ENCODE data around the gene RAB7B. TPM values are rescaled to one million over a fixed set of nuclear protein-coding genes. Genes with fewer than 3 reads are reported as not detected.
A peak's percentile ranks its signal among the peaks of the same experiment; 100 is the strongest.

RAB7B gene
- total RNA-seq, 1 experiment from 2014 or later = 0.22 TPM

GRCh38 chr1:205961991-205962820 lies 41.0 kb downstream of the RAB7B start:
- intact Hi-C loops (cut with micrococcal nuclease) = no loop called here
- no peaks in the 10 kb centered on the region for H3K36me3 ChIP-seq (ENCODE audit: control insufficient read depth in 1 of 2, insufficient read depth in 2 of 2, low read length in 2 of 2)
- H3K9ac ChIP-seq (ENCODE audit: low read length) = no peak overlapping the region
- H3K9me3 ChIP-seq (ENCODE audit: control insufficient read depth in 1 of 2, insufficient read depth in 1 of 2, low read depth in 1 of 2, low read length in 2 of 2) = no peaks in the 10 kb centered on the region
- CTCF ChIA-PET = interaction anchor here (1.0 to 2.5 kb wide), 2 partner anchors 15 to 22 kb away, joined by 3 to 9 read pairs; no protein-coding TSS in a partner anchor
- H3K9me2 ChIP-seq (ENCODE audit: insufficient read depth) = no peaks in the 10 kb centered on the region
- no peaks in the 10 kb centered on the region for H3K4me1 ChIP-seq (ENCODE audit: control insufficient read depth in 1 of 2, insufficient read depth in 2 of 2, low read length in 2 of 2)
- peaks cover 11% of the 10 kb centered on the region; the same call in 1 of the 2 replicates for H3K27me3 ChIP-seq (ENCODE audit: insufficient read depth, low read length)
- H2AFZ ChIP-seq (ENCODE audit: low read depth, low read length, poor library complexity, severe bottlenecking) = no peak overlapping the region
- POLR2A ChIA-PET = no interaction called here
- H3K79me2 ChIP-seq (ENCODE audit: insufficient read depth, low read length) = no peaks in the 10 kb centered on the region
- BruUV-seq (replicated peaks) = no TSS peak
- no peak overlapping the region for H3K4me3 ChIP-seq (replicated peaks in 1 of 2; ENCODE audit: low read depth in 1 of 2, low read length in 2 of 2)
- H4K20me1 ChIP-seq (ENCODE audit: insufficient read depth) = no peaks in the 10 kb centered on the region
- TF ChIP-seq TCF7L2 (IDR thresholded peaks at IDR 0.05; ENCODE audit: borderline replicate concordance, extremely low read depth, insufficient read depth, insufficient read length) = peak; percentile 63
- no peak for TF ChIP-seq ZNF274 (IDR thresholded peaks at IDR 0.05; ENCODE audit: low read depth, low read length)
- DNase-seq (ENCODE audit: low read depth, low spot score) (no peak), ATAC-seq (no peak)
- H3K4me2 ChIP-seq (ENCODE audit: low read length) = no peak overlapping the region
- RAD21 ChIA-PET (ENCODE audit: low non-redundant PET in 1 of 2, low total read pairs in 2 of 2, uncharacterized antibody in 2 of 2, unreplicated experiment in 2 of 2) = no interaction called here
- no peak overlapping the region for H3K27ac ChIP-seq (ENCODE audit: low read depth, low read length)

- Histone ChIP-seq H3K9ac (ENCODE audit: low read length) (no peak overlapping the region), H3K79me2 (ENCODE audit: insufficient read depth, low read length) (no peaks in the 10 kb centered on the region), H3K36me3 (ENCODE audit: control insufficient read depth in 1 of 2, insufficient read depth in 2 of 2, low read length in 2 of 2) (no peaks in the 10 kb centered on the region), H4K20me1 (ENCODE audit: insufficient read depth) (no peaks in the 10 kb centered on the region), H2AFZ (ENCODE audit: low read depth, low read length, poor library complexity, severe bottlenecking) (no peak overlapping the region), H3K4me2 (ENCODE audit: low read length) (no peak overlapping the region), H3K9me3 (ENCODE audit: control insufficient read depth in 1 of 2, insufficient read depth in 1 of 2, low read depth in 1 of 2, low read length in 2 of 2) (no peaks in the 10 kb centered on the region), H3K4me3 (replicated peaks in 1 of 2; ENCODE audit: low read depth in 1 of 2, low read length in 2 of 2) (no peak overlapping the region), H3K27me3 (ENCODE audit: insufficient read depth, low read length) (peaks cover 19% of the 10 kb centered on the region; the same call in 1 of the 2 replicates), H3K9me2 (ENCODE audit: insufficient read depth) (no peaks in the 10 kb centered on the region), H3K27ac (ENCODE audit: low read depth, low read length) (no peak overlapping the region), H3K4me1 (ENCODE audit: control insufficient read depth in 1 of 2, insufficient read depth in 2 of 2, low read length in 2 of 2) (no peaks in the 10 kb centered on the region)
- ChIA-PET CTCF (interaction anchor here (1.0 to 2.5 kb wide), 2 partner anchors 16 to 23 kb away, joined by 3 to 9 read pairs; no protein-coding TSS in a partner anchor), RAD21 (ENCODE audit: low non-redundant PET in 1 of 2, low total read pairs in 2 of 2, uncharacterized antibody in 2 of 2, unreplicated experiment in 2 of 2) (no interaction called here), POLR2A (no interaction called here)
- no peak for ATAC-seq
- DNase-seq (ENCODE audit: low read depth, low spot score) = no peak
- no TSS peak for BruUV-seq (replicated peaks)
- intact Hi-C loops (cut with micrococcal nuclease) = no loop called here
- TF ChIP-seq ZNF274 (IDR thresholded peaks at IDR 0.05; ENCODE audit: low read depth, low read length) (no peak), POLR2A (IDR thresholded peaks at IDR 0.05; ENCODE audit: borderline replicate concordance, extremely low read depth, insufficient read depth, insufficient read length) (no peak), MAX (IDR thresholded peaks at IDR 0.05) (no peak), TCF7L2 (IDR thresholded peaks at IDR 0.05; ENCODE audit: borderline replicate concordance, extremely low read depth, insufficient read depth, insufficient read length) (no peak), EZH2phosphoT487 (IDR thresholded peaks at IDR 0.05; ENCODE audit: borderline replicate concordance) (no peak), POLR2AphosphoS5 (IDR thresholded peaks at IDR 0.05; ENCODE audit: low read depth, low read length) (no peak), ZBTB33 (IDR thresholded peaks at IDR 0.05; ENCODE audit: extremely low read depth, insufficient replicate concordance, low read length) (no peak), SIN3A (IDR thresholded peaks at IDR 0.05; ENCODE audit: low read depth) (no peak), CEBPB (IDR thresholded peaks at IDR 0.05; ENCODE audit: low read depth) (no peak), EZH2 (IDR thresholded peaks at IDR 0.05) (no peak), ZFX (IDR thresholded peaks at IDR 0.05) (no peak), EGR1 (IDR thresholded peaks at IDR 0.05; ENCODE audit: low read depth) (no peak), CTCF (IDR thresholded peaks at IDR 0.05 in 2 of 3, conservative IDR thresholded peaks at IDR 0.05 in 1 of 3; ENCODE audit: borderline replicate concordance in 1 of 3, insufficient read depth in 1 of 3, low read depth in 2 of 3, low read length in 2 of 3) (no peak), ELF1 (IDR thresholded peaks at IDR 0.05; ENCODE audit: borderline replicate concordance, low read depth) (no peak), SRF (IDR thresholded peaks at IDR 0.05; ENCODE audit: low read depth) (no peak)
Measured at GRCh38 chr1:205961405-205961804, 41.8 kb downstream of the RAB7B start.
